Parathyroid adenoma (tissue), 2 donors: ENCODE data around the gene TMEM273.
"Not testable (repeated sequence)": the region's sequence is repeated elsewhere in the genome, so short reads cannot be mapped to it uniquely, and the experiment has no call there.

Experiments
- H2AFZ ChIP-seq: fragments of 300-600 bp; sonication (generic); one replicate; pipeline ENCODE4 v1.7.0; 2017; ENCODE audit warnings: antibody characterized with exemption, mild to moderate bottlenecking
- H3K27ac ChIP-seq: fragments of 300-600 bp; sonication (generic); one replicate; pipeline ENCODE4 v1.7.0; 2017
- H3K27me3 ChIP-seq: fragments of 300-600 bp; sonication (generic); one replicate; pipeline ENCODE4 v1.7.0; 2017; ENCODE audit warnings: low read length; ENCODE audit not compliant: control insufficient read depth, insufficient read depth
- H3K36me3 ChIP-seq: fragments of 300-600 bp; sonication (generic); one replicate; pipeline ENCODE4 v1.7.0; 2017; ENCODE audit warnings: low read length; ENCODE audit not compliant: control insufficient read depth, insufficient read depth
- H3K4me1 ChIP-seq: fragments of 300-600 bp; sonication (generic); one replicate; pipeline ENCODE4 v1.7.0; 2017; ENCODE audit warnings: control low read depth
- H3K4me2 ChIP-seq: fragments of 300-600 bp; sonication (generic); one replicate; pipeline ENCODE4 v1.7.0; 2017; ENCODE audit warnings: low read length
- H3K4me3 ChIP-seq: fragments of 300-600 bp; sonication (generic); one replicate; pipeline ENCODE4 v1.7.0; 2017; ENCODE audit warnings: low read depth, low read length
- H3K79me2 ChIP-seq: fragments of 300-600 bp; sonication (generic); one replicate; pipeline ENCODE4 v1.7.0; 2017; ENCODE audit warnings: control low read depth
- H3K9ac ChIP-seq: fragments of 300-600 bp; sonication (generic); one replicate; pipeline ENCODE4 v1.7.0; 2017; ENCODE audit warnings: mild to moderate bottlenecking
- H3K9me3 ChIP-seq: fragments of 300-600 bp; sonication (generic); one replicate; pipeline ENCODE4 v1.7.0; 2017; ENCODE audit warnings: low read length; ENCODE audit not compliant: control insufficient read depth
- CTCF ChIP-seq: fragments of 300-600 bp; sonication (generic); IDR thresholded peaks from one replicate; pipeline ENCODE4 v1.7.0; 2017; ENCODE audit warnings: antibody characterized with exemption, mild to moderate bottlenecking
- donor health status: primary hyperparathyroidism.

The TMEM273 gene

GRCh38 chr10:49202266-49202665 lies 14.1 kb upstream of the TMEM273 start:
- H3K36me3 ChIP-seq: no peaks in the 10 kb centered on the region
- no peaks in the 10 kb centered on the region for H3K4me1 ChIP-seq
- no peaks in the 10 kb centered on the region for H3K79me2 ChIP-seq
- no peak overlapping the region for H3K4me2 ChIP-seq
- no peaks in the 10 kb centered on the region for H3K27me3 ChIP-seq
- H3K4me3 ChIP-seq: no peak overlapping the region
- no peak overlapping the region for H2AFZ ChIP-seq
- no peak overlapping the region for H3K9ac ChIP-seq
- H3K9me3 ChIP-seq: no peaks in the 10 kb centered on the region
- no peak for TF ChIP-seq CTCF
- no peak overlapping the region for H3K27ac ChIP-seq

- Histone ChIP-seq H3K4me3 (no peak overlapping the region), H3K4me2 (no peak overlapping the region), H2AFZ (no peak overlapping the region), H3K9ac (no peak overlapping the region), H3K9me3 (no peaks in the 10 kb centered on the region), H3K79me2 (no peaks in the 10 kb centered on the region), H3K4me1 (no peaks in the 10 kb centered on the region), H3K27me3 (no peaks in the 10 kb centered on the region), H3K36me3 (no peaks in the 10 kb centered on the region), H3K27ac (no peak overlapping the region)
- no peak for TF ChIP-seq CTCF
These were observed 12.7 kb upstream of the TMEM273 start for GRCh38 chr10:49200854-49201253.

GRCh38 chr10:49197171-49197570 lies 9.0 kb upstream of the TMEM273 start:
- Histone ChIP-seq H2AFZ (no peak overlapping the region), H3K36me3 (no peaks in the 10 kb centered on the region), H3K9ac (no peak overlapping the region), H3K4me3 (no peak overlapping the region), H3K27ac (no peak overlapping the region), H3K9me3 (no peaks in the 10 kb centered on the region), H3K4me1 (no peaks in the 10 kb centered on the region), H3K79me2 (no peaks in the 10 kb centered on the region), H3K4me2 (no peak overlapping the region), H3K27me3 (no peaks in the 10 kb centered on the region)
- TF ChIP-seq CTCF: no peak

- H3K27ac ChIP-seq: not testable (repeated sequence)
These were observed 7.7 kb upstream of the TMEM273 start for GRCh38 chr10:49195864-49196263.

GRCh38 chr10:49194212-49194920 lies 6.2 kb upstream of the TMEM273 start:
- Histone ChIP-seq H3K4me1 (no peaks in the 10 kb centered on the region), H3K27me3 (no peaks in the 10 kb centered on the region), H2AFZ (no peak overlapping the region), H3K4me3 (no peak overlapping the region), H3K36me3 (no peaks in the 10 kb centered on the region), H3K4me2 (no peak overlapping the region), H3K79me2 (no peaks in the 10 kb centered on the region), H3K9me3 (no peaks in the 10 kb centered on the region), H3K27ac (peak overlapping the region; percentile 24), H3K9ac (no peak overlapping the region)
- TF ChIP-seq CTCF: no peak

More at GRCh38 chr10:49195864-49196263, 7.7 kb upstream of the TMEM273 start:
- H3K4me2 ChIP-seq, H3K4me1 ChIP-seq, H3K9me3 ChIP-seq, H3K9ac ChIP-seq, H3K79me2 ChIP-seq, H3K4me3 ChIP-seq, H2AFZ ChIP-seq, H3K27me3 ChIP-seq, H3K36me3 ChIP-seq: not testable (repeated sequence)
